Urinary bladder (tissue), 2 donors: Measurements from ENCODE around the gene ZNF274. TPM values are rescaled to one million over a fixed set of nuclear protein-coding genes. Genes with fewer than 3 reads are reported as not detected.

ENCODE experiments used
- polyA plus RNA-seq: library from polyadenylated mRNA; stranded (reverse); fragments of 200-250 nt; gene quantifications from one replicate; pipeline ENCODE4 v1.2.3, GENCODE V29; 2013
- total RNA-seq: library from RNA; depleted of rRNA; stranded (reverse); fragments of >200 nt; gene quantifications from one replicate; pipeline ENCODE4 v1.2.3, GENCODE V29; 2014
- donor health status: healthy.

The ZNF274 gene
- total and polyA plus RNA-seq, 2 donors, result 18.9 to 32.1 TPM

Other genes with a start within 250 kb of the ZNF274 start
- gene ZNF418, start 247.7 kb upstream of the ZNF274 start, total RNA-seq, result 18.7 TPM
- 4.5 TPM for gene ZNF418, start 247.7 kb upstream of the ZNF274 start, polyA plus RNA-seq
- gene ZNF256, start 235.4 kb upstream of the ZNF274 start, total RNA-seq, result 12.0 TPM
- gene ZNF256, start 235.4 kb upstream of the ZNF274 start, polyA plus RNA-seq, result 5.9 TPM
- gene C19orf18, start 208.5 kb upstream of the ZNF274 start, total RNA-seq, result 1.0 TPM
- gene C19orf18, start 208.5 kb upstream of the ZNF274 start, polyA plus RNA-seq, result 0.67 TPM
- gene ZNF606, start 180.2 kb upstream of the ZNF274 start, total RNA-seq, result 35.4 TPM
- gene ZNF606, start 180.2 kb upstream of the ZNF274 start, polyA plus RNA-seq, result 11.2 TPM
- not detected for gene ZSCAN1, start 149.0 kb upstream of the ZNF274 start, total RNA-seq
- 0.44 TPM for gene ZSCAN1, start 149.0 kb upstream of the ZNF274 start, polyA plus RNA-seq
- 12.6 TPM for gene ZNF135, start 123.8 kb upstream of the ZNF274 start, total RNA-seq
- gene ZNF135, start 123.8 kb upstream of the ZNF274 start, polyA plus RNA-seq, result 9.0 TPM
- gene ZSCAN18, start 84.8 kb upstream of the ZNF274 start, total RNA-seq, result 73.1 TPM
- gene ZSCAN18, start 84.8 kb upstream of the ZNF274 start, polyA plus RNA-seq, result 98.2 TPM
- 19.6 TPM for gene ZNF329, start 32.3 kb upstream of the ZNF274 start, total RNA-seq
- gene ZNF329, start 32.3 kb upstream of the ZNF274 start, polyA plus RNA-seq, result 9.4 TPM
- 51.4 TPM for gene ZNF544, start 45.9 kb downstream of the ZNF274 start, total RNA-seq
- gene ZNF544, start 45.9 kb downstream of the ZNF274 start, polyA plus RNA-seq, result 23.6 TPM
- 7.8 TPM for gene ZNF8, start 95.9 kb downstream of the ZNF274 start, total RNA-seq
- 1.8 TPM for gene ZNF8, start 95.9 kb downstream of the ZNF274 start, polyA plus RNA-seq
- 30.1 TPM for gene ERVK3-1, start 122.3 kb downstream of the ZNF274 start, total RNA-seq
- 33.9 TPM for gene ERVK3-1, start 122.3 kb downstream of the ZNF274 start, polyA plus RNA-seq
- gene ZSCAN22, start 143.9 kb downstream of the ZNF274 start, total RNA-seq, result 2.9 TPM
- gene ZSCAN22, start 143.9 kb downstream of the ZNF274 start, polyA plus RNA-seq, result 1.6 TPM
- 0.69 TPM for gene A1BG, start 170.4 kb downstream of the ZNF274 start, total RNA-seq
- 19.3 TPM for gene A1BG, start 170.4 kb downstream of the ZNF274 start, polyA plus RNA-seq
- gene ZNF497, start 179.7 kb downstream of the ZNF274 start, total RNA-seq, result 2.1 TPM
- 0.73 TPM for gene ZNF497, start 179.7 kb downstream of the ZNF274 start, polyA plus RNA-seq
- 1.5 TPM for gene ZNF837, start 198.0 kb downstream of the ZNF274 start, total RNA-seq
- gene ZNF837, start 198.0 kb downstream of the ZNF274 start, polyA plus RNA-seq, result 1.6 TPM
- 1,214 TPM for gene RPS5, start 204.2 kb downstream of the ZNF274 start, total RNA-seq
- gene RPS5, start 204.2 kb downstream of the ZNF274 start, polyA plus RNA-seq, result 1,879 TPM
- gene RNF225, start 212.6 kb downstream of the ZNF274 start, total RNA-seq, result not detected
- gene RNF225, start 212.6 kb downstream of the ZNF274 start, polyA plus RNA-seq, result 0.11 TPM
- gene ZNF584, start 225.6 kb downstream of the ZNF274 start, total RNA-seq, result 13.6 TPM
- gene ZNF584, start 225.6 kb downstream of the ZNF274 start, polyA plus RNA-seq, result 18.5 TPM